ENCODE results near the gene ACR. TPM values are rescaled to one million over a fixed set of nuclear protein-coding genes. Genes with fewer than 3 reads are reported as not detected.

ACR gene
- total and polyA plus RNA-seq, 2 experiments from 2014 or later, result not detected

- H3K4me3 ChIP-seq, result no peak overlapping the region
- no peak overlapping the region for H2AFZ ChIP-seq
- Mint-ChIP-seq H3K9me3 (peaks cover 3% of the 10 kb centered on the region), H3K4me3 (no peak overlapping the region), H3K27ac (no peak overlapping the region), H3K4me1 (peaks cover 4% of the 10 kb centered on the region; the same call in 2 of the 3 replicates), H3K36me3 (ENCODE audit: low read depth) (no peaks in the 10 kb centered on the region; the same call in 2 of the 3 replicates), H3K27me3 (ENCODE audit: insufficient read depth, low read depth, poor library complexity) (peaks cover 52% of the 10 kb centered on the region)
- no peaks in the 10 kb centered on the region for H3K36me3 ChIP-seq (ENCODE audit: insufficient read depth)
- no peak overlapping the region for H3K4me2 ChIP-seq
- no peaks in the 10 kb centered on the region; the same call in 1 of the 2 replicates for H4K20me1 ChIP-seq (replicated peaks; ENCODE audit: insufficient read depth)
- DNase-seq (ENCODE audit: low spot score) (no peak), ATAC-seq (no peak)
- H3K27ac ChIP-seq (ENCODE audit: low read depth), result no peak overlapping the region
- H3K27me3 ChIP-seq (ENCODE audit: insufficient read depth), result peaks cover 50% of the 10 kb centered on the region
- H3K79me2 ChIP-seq (replicated peaks; ENCODE audit: insufficient read depth), result no peaks in the 10 kb centered on the region
- no peaks in the 10 kb centered on the region for H3K9me2 ChIP-seq (ENCODE audit: insufficient read depth)
- 0 out of 2 replicates have a peak, but pooled peaks cover 4% of the 10 kb centered on the region for H3K4me1 ChIP-seq (ENCODE audit: insufficient read depth)
- no peaks in the 10 kb centered on the region for H3F3A ChIP-seq (replicated peaks; ENCODE audit: low read depth)
- TF ChIP-seq EZH2phosphoT487 (IDR thresholded peaks at IDR 0.05; ENCODE audit: unreplicated experiment), result no peak
- no peak for TF ChIP-seq POLR2AphosphoS5 (IDR thresholded peaks at IDR 0.05; ENCODE audit: low read depth)
- TF ChIP-seq ZNF114 (CRISPR knock-in tag; IDR thresholded peaks at IDR 0.05), result no peak
- no peak for TF ChIP-seq ZNF462 (CRISPR knock-in tag; IDR thresholded peaks at IDR 0.05)
- TF ChIP-seq EZH2 (IDR thresholded peaks at IDR 0.05; ENCODE audit: low read depth, unreplicated experiment), result no peak
- TF ChIP-seq CTCF (conservative IDR thresholded peaks at IDR 0.05; ENCODE audit: low read depth in 2 of 2), result no peak
- TF ChIP-seq JUNB (IDR thresholded peaks at IDR 0.05; ENCODE audit: unreplicated experiment), result no peak
- no peak for TF ChIP-seq STAT1 (IDR thresholded peaks at IDR 0.05; ENCODE audit: unreplicated experiment)
- no peak for TF ChIP-seq REST (IDR thresholded peaks at IDR 0.05; ENCODE audit: unreplicated experiment)
- TF ChIP-seq CREB1 (CRISPR knock-in tag; IDR thresholded peaks at IDR 0.05; ENCODE audit: low read depth), result no peak
- no peak for TF ChIP-seq ZNF331 (CRISPR knock-in tag; IDR thresholded peaks at IDR 0.05; ENCODE audit: low read depth)
- no peak for TF ChIP-seq NANOG (IDR thresholded peaks at IDR 0.05; ENCODE audit: borderline replicate concordance)
- no peak for TF ChIP-seq ETS1 (IDR thresholded peaks at IDR 0.05)
Observed at GRCh38 chr22:50723991-50724390, 14.0 kb upstream of the ACR start.
